AG10803 (cell line): ENCODE data around the gene ACTL10.

Experiments
- DNase-seq: peaks from one replicate; pipeline ENCODE4 v3.0.0; 2010; ENCODE audit warnings: low read depth
- H3K4me3 ChIP-seq: 2 replicates; pipeline ENCODE4 v1.5.1; 2011; ENCODE audit warnings: mild to moderate bottlenecking, low read length, control low read depth
- TF ChIP-seq, protein P1 (sequence below): conservative IDR thresholded peaks from 2 replicates; pipeline ENCODE4 v1.5.1; 2011; ENCODE audit warnings: mild to moderate bottlenecking, low read length, control low read depth, inconsistent platforms

The ACTL10 gene

DNA sequence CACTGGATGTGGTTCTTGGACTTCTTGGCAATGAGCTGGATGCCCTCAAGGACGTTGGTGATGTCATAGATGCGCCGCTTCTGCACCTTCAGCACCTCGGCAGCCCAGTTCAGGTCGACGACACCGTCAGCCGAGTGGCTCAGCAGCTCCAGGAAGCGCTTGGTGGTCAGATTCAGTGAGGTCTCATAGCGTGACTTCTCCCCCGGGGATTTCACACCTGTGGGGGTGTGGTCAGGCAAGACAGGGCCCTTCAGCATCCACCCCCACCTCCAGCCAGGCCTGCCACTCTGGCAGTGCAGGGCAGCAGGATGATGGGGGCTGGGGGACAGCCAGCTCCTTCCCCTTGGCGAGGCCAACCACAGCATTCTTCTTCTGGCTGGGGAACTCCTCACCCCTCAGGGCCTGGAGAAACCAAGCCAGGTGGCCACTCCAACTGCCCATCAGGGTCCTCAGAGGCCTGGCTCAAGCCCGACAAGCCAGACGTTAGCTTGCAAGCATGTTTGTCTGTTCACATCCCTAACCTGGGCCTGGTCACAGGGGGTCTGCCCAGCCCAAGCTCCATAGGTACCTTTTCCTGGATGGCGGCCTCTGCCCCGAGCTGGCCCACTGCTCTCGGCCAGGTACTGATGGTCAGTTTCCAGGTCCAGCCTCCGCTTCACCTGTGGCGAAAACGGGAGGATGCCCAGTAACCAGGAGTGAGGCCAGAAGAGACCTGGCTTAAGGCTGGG, 13.2 kb downstream of the ACTL10 start:
- no peak overlapping the region for H3K4me3 ChIP-seq
- TF ChIP-seq, protein P1, sequence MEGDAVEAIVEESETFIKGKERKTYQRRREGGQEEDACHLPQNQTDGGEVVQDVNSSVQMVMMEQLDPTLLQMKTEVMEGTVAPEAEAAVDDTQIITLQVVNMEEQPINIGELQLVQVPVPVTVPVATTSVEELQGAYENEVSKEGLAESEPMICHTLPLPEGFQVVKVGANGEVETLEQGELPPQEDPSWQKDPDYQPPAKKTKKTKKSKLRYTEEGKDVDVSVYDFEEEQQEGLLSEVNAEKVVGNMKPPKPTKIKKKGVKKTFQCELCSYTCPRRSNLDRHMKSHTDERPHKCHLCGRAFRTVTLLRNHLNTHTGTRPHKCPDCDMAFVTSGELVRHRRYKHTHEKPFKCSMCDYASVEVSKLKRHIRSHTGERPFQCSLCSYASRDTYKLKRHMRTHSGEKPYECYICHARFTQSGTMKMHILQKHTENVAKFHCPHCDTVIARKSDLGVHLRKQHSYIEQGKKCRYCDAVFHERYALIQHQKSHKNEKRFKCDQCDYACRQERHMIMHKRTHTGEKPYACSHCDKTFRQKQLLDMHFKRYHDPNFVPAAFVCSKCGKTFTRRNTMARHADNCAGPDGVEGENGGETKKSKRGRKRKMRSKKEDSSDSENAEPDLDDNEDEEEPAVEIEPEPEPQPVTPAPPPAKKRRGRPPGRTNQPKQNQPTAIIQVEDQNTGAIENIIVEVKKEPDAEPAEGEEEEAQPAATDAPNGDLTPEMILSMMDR: no peak
- DNase-seq: no peak

DNA sequence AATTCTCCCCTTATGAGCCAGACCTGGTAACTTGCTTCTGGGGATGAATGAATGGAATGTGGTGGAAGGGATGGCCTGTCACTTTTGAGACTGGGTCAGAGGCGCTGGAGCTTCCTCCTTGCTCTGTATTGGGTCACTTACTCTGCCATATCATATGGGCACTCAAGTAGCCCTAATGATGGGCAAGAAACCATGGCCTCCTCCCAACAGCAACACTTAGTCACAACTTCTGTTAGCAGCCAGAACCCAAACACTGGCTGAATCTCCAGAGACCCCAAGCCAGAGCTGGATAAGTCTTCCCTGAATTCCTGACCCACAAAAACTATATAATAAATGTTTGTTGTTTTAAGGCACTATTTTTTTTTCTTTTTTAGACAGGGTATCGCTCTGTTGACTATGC, 13.9 kb downstream of the ACTL10 start:
- TF ChIP-seq, protein P1: no peak
- DNase-seq: peak; percentile 37
- no peak overlapping the region for H3K4me3 ChIP-seq

DNA sequence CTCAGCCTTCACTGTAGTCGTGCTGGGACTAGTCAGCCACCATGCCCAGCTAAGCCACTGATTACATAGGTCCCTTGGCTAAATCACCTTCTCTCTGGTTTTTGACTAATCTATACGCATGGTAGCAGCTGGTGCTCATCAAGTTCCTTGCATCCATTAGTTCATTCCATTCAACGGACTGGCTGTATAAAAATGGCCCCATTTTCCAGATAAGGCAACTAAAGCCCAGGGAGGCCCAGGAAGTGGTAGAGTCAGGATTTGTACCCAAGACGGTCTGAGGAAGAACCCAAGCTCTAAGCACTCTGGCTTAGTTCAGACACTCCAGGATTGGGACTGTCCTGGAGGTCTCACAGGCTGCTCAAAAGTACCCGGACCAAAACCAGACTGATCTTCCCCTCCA, 14.5 kb downstream of the ACTL10 start:
- TF ChIP-seq, protein P1: no peak

DNA sequence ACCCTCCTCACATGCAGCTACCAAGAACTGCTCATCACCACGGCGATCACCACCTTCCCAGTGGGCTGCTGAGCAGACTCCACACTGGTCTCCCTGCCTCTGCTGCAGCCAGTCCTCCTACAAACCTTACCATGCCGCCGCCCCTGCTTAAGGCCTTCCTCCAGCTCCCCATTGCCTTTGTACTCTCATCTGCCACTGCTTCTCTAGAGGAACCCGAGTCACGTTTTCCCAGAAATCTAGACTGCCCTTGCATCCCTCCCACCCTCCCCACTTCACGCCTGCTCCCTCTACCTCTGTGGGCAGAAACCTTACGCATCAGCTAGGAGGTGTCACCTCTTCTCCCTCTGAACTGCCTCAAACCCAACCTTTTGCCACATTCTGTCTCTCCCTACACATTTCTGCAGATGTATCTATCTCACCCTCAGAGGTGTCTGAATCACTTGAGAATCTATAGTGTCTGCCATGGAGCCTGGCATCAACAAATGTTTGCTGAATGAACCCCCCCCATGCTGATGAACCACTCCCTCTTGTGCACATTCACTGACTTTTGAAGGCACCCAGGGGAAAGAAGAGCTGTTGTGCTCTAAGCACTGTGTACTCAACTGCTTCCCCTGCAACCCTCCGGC, 15.1 kb downstream of the ACTL10 start:
- H3K4me3 ChIP-seq: no peak overlapping the region
- DNase-seq: no peak
- TF ChIP-seq, protein P1: no peak

More for the DNA sequence above, 14.5 kb downstream of the ACTL10 start:
- H3K4me3 ChIP-seq: no peak overlapping the region
- no peak for DNase-seq

DNA sequence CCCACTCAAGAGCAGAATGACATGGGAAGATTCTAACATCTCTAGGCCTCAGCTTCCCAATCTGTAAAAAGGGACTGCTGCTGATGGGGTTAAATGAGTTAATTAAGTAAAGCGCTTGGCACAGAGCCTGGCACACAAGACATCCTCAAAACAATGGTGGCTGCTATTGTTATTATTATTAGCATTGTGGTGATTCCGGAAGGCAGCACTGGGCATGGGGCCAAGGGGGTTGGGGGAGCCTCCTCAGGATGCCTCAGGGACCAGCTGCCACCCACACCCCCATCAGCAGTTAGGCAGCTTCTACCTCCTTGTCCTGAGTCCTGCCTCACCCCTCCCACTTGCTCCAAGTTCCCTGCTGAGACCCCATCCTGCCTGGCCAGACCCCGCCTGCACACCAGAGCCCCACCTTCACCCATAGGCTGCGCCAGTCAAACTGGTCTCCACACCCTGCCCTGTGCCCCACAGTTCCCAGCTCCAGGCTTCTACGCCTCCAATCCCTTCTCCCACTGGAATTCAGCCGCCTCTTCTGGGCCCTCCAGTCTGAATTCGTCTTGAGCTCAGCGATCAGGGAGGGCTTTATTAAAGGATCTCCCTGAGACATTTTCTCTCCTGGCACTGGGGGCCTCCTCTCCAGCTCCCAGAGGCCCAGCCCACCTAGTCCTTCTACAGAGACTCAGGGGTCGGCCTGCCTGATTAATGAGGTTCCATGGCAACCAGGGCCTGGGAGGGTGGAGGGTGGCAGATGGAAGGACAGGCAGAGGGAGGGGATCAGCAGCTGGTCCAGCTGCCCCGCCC, 18.0 kb downstream of the ACTL10 start:
- H3K4me3 ChIP-seq: peak overlapping the region; percentile 53; the same call in 1 of the 2 replicates
- TF ChIP-seq, protein P1: no peak
- no peak for DNase-seq

DNA sequence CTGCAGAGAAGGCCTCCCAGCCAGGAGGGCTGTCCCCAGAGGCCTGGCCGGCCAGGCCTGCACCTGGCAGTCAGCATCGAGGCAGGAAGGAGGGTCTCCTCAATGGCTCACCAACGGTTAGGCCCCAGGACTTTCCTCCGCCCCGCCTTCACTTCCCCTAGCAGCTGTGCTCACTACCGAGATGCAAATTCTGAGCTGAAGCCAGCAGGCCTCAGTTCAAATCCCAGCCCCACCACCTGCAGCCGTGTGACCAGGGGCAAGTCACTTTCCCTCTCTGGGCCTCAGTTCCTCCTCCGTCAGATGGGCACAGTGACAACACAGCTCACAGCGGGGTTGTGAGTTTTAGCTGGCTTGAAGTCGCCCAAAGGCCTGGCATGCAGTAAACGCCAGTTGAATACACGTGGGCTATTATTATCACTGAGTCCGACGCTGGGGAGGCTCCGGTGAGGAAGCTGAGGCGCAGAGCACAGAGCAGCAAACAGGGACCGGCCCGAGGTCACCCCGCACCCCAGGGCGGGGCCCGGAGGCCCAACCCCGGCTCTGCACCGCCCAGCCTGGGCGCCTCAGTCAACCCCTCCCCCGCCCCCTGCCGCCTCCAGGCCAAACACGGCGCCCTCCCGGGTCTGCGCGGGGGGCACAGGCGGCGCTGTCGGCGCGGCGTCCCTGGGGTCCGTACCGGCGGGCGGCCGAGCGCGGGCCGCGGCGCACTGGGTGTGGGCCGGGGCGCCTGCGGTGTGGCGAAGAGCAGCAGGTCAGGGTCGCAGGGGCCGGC, 18.8 kb downstream of the ACTL10 start:
- no peak for DNase-seq
- H3K4me3 ChIP-seq: peak overlapping the region; percentile 53
- TF ChIP-seq, protein P1: no peak
